Stimulated activated CD8-positive, alpha-beta memory T cell treated with anti-CD3 and anti-CD28 coated beads, Interleukin-12 subunit alpha, Interleukin-12 subunit beta, amount 100 ng/mL, for 1 hour (primary cell): Measurements from ENCODE around the gene PLIN4.

Experiments
- DNase-seq: peaks from one replicate; pipeline ENCODE4 v3.0.0-alpha.2; 2020; ENCODE audit warnings: low read depth

PLIN4 gene

GRCh38 chr19:4454747-4455718 lies 63.3 kb downstream of the PLIN4 start:
- DNase-seq: no peak

- DNase-seq: no peak
Observed at GRCh38 chr19:4453232-4454179, 64.8 kb downstream of the PLIN4 start.

GRCh38 chr19:4452230-4452990 lies 65.9 kb downstream of the PLIN4 start:
- DNase-seq: no peak
